ENCODE data around the gene SLC9A3.
A peak's percentile ranks its signal among the peaks of the same experiment; 100 is the strongest.

The SLC9A3 gene

DNA sequence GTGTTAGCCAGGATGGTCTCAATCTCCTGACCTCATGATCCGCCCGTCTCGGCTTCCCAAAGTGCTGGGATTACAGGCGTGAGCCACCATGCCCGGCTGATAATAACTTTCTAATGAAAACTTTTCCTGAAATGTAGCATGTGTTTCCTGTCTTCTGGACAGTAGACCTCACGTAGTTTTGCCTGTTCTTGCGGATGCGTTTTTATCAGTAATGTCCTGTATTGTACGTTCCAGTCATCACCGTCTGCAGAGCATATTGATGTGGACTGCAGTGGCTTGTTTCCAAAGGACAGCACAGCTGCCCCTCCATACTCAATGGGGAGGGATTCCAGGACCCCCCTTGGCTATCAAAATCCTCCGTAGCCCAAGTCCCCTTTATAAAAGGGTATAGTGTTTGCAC, 68.4 kb downstream of the SLC9A3 start:
- no peak for DNase-seq

DNA sequence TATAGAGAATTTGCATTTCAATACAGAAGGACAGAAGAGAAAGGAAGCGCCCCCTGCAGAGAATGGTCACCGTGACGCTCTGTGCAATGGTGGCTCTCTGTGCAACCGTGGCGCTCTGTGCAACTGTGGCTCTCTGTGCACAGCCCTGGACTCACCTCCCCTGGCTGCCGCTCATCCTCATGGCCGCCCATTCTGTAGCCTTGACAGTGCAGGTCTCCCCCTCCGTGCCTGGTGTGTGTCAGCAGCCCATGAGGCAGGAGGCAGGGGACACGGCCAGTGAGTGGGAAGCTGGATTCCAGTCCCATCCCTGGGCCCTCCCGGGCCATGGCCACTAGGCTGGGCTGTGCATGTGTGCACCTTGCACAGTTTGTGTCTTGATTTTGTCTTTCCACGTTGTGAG, 69.3 kb downstream of the SLC9A3 start:
- DNase-seq: no peak

DNA sequence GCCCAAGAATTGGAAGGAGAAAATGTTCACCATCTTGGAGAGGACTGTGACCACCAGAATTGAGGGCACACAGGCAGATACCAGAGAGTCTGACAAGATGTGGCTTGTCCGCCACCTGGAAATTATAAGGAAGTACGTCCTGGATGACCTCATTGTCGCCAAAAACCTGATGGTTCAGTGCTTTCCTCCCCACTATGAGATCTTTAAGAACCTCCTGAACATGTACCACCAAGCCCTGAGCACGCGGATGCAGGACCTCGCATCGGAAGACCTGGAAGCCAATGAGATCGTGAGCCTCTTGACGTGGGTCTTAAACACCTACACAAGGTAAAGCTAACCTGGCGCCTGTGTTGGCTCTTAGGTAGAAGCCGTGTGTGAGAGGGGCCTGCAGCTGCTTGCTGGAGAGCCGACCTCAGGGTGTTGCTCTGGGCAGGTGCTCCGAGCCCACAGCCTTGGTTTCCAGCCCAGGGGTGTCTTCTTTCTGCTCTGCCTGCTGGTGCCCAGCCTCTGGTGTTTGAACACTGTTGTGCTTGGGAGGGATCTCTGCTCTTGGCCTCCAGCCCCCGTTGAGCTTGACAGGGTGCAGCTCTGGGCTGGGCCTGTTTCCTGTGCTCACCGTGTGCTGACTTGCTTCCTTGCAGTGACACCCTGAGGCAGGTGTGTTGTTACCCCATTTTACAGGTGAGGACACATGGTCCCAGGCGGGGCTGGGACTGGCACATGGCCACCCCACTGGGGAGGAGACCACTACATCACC, 70.3 kb downstream of the SLC9A3 start:
- DNase-seq: no peak

DNA sequence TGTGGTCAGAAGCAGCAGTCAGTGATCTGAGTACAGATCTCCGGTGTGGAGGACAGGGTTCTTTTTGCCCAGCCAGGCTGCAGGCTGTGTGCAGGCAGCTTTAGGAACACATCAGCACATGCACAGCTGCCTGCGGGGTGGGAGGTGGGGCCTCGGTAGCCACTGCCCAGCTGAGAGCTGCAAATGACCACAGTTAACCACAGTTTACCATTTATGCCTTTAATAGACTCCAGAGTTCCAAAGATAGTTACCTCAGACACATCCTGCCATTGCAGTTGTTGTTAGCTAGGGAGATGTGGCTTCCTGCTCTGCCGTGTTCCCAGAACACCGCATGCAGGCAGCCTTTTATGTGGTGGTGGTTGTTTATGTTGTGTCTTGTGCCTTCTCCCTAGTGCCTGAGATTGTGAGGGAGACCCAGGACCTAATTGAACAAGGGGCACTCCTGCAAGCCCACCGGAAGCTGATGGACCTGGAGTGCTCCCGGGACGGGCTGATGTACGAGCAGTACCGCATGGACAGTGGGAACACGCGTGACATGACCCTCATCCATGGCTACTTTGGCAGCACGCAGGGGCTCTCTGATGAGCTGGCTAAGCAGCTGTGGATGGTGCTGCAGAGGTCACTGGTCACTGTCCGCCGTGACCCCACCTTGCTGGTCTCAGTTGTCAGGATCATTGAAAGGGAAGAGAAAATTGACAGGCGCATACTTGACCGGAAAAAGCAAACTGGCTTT, 71.1 kb downstream of the SLC9A3 start:
- DNase-seq: no peak

DNA sequence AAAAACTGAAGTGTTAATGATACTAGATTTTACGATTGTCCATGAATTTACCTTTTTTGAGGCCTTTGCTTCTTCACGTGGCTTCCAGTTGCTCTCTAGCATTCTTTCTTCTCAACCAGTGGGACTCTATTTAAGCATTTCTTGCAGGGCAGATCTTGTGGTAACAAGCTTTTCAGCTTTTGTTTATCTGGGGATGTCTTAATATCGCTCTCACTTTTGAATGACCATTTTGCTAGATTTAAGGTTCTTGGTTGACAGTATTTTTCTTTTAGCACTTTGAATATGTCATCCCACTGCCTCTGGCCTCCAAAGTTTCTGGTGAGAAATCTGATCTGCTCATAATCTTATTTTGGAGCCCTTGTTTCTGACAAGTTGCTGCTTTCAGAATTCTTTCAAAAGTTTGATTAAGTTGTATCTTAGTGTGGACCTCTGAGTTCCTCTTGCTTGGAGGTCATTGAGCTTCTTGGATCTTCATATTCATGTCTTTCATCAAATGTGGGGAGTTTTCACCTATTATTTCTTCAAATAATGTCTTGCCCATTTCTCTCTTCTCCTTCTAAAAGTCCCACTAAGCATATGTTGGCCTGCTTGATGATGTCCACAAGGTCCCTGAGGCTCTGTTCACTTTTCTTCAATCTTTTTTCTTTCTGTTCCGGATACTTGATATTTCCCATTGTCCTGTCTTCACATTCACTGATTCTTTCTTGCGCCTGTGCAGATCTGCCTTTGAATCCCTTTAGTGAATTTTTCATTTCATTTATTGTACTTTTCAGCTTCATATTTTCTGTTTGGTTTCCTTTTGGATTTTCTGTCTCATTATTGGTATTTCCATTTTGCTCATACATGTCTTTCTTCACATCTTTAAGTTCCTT, 72.4 kb downstream of the SLC9A3 start:
- no peak for DNase-seq

DNA sequence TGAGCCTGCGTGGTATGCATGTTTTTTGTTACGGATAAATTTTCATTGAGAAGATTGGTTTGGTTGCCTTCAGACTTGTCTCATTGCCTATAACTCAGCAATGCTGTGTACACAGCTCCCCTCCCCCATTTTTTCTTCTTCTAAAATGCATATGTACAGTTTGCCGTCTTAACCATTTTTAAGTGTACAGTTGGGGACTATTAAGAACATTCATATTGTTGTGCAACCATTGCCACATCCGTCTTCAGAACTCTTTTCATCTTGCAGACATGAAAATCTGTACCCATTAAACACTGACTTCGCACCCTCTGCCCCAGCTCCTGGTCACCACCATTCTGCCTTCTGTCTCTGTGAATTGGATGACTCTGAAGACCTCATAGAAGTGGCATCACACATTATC, 75.1 kb downstream of the SLC9A3 start:
- DNase-seq: no peak

DNA sequence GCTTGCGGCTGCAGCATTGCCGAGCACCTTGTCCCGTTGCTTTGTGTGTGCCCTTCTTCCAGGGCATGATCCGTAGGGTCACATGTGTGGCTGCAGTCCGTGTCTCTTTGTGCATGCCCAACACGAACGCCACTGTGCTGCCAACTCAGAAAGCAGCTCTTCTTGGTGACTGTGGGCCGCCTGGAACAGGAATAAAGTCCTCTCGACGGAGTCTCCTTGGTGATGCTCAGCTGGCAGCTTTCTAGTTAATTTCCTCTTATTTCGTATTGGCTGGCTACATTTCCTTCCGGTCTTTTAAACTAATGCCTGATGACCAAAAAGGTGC, 75.5 kb downstream of the SLC9A3 start:
- DNase-seq: no peak

DNA sequence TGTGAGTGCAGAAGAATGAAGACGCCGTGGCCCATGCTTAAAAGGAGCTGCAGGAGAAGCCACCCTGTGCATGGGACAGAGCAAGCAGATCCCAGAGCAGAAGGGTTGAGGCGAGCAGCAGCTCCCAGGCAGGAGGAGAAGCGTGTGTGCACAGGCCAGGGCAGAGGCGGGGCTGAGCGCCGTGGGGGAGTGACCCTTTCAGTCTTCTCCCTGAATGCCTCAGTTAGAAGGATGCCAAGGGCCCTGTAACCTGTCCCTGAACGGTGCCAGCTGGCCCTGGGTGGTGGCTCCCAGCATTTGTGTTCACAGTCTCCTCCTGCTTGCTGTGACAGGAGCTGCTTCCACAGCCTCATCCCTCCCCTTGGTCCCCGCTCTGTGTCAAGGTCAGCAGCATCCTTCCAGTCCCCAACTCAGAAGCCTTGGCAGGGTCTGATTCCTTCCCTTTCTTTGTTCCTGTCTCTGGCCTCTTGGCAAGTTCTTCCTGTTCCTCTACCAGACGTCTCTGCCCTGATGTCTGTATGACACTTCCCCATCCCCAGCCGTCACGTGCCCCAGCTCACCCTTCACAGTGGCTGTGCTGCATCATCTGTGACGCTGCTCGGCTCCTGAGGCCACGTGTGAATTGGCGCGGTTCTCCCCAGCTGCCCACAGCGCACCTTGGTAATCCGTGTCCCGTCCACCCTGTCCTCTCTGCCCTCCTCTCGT, 76.0 kb downstream of the SLC9A3 start:
- no peak for DNase-seq

DNA sequence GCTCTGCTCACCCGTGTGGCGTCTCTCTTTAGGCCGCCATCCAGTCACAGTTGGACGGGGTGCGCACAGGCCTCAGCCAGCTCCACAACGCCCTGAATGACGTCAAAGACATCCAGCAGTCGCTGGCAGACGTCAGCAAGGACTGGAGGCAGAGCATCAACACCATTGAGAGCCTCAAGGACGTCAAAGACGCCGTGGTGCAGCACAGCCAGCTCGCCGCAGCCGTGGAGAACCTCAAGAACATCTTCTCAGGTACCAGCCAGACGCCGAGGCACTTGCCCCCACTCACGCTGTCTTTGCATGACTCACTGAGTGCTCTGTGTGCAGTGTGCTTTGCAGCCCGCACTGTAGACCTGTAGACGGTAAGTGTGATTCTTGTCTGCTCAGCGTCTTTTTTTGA, 76.7 kb downstream of the SLC9A3 start:
- no peak for DNase-seq

DNA sequence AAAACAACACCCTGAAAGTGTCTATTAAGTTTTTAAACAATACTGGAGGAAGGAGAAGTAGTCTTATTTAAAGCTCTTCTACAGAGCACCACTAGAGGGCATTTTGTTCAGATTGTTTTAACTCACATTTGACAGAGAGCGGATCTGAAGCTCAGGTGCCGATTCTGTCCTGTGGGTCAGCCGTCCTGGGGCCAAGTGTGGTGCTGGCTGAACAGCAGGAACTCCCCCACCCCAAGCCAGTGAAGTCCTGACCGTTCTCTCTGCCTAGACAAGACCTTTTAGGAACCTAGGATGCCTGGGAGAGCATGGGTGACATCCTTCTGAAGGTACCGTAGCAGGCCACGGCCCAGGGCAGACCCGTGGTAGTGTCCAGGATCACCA, 77.4 kb downstream of the SLC9A3 start:
- DNase-seq: no peak

DNA sequence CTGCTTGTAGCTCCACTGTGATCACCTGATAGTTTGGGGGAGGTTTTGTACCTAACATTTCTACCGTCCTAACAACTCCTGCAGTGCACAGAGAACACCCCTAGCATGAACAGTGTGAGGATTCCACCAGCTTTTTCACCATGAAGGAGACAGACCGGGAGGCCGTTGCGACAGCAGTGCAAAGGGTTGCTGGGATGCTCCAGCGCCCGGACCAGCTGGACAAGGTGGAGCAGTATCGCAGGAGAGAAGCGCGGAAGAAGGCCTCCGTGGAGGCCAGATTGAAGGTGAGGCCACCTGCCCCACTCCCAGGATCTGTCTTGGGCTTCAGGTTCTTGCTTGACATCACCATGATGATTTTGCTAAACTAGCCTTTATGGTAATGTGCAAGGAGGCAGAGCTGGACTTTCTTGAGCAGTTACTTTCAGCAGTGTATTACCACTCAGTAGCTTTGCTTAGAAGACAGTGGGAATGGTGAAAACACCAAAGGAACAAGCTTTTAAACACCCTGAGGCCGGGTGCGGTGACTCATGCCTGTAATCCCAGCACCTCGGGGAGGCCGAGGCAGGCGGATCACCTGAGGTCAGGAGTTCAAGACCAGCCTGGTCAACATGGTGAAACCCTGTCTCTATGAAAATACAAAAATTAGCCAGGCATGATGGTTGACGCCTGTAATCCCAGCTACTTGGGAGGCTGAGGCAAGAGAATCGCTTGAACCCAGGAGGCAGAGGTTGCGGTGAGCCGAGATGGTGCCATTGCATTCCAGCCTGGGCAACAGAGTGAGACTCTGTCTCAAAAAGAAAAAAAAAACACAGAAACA, 78.0 kb downstream of the SLC9A3 start:
- DNase-seq: no peak

DNA sequence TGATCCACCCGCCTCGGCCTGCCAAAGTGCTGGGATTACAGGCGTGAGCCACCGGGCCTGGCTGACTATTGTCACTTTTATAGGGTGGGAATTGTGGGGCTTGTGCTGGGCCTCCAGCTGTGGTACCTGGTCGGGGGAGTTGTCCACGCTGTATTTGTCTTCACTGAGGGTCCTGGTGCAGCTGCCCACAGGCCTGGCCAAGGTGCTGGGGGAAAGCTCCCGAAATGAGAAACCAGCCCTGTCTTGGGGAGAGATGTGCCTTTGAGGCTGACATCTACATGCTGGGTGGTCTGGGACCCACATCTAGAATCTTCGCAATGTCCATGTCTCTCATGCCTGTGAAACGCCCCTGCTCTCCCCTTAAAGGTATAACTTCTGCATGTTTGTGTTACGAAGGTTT, 78.7 kb downstream of the SLC9A3 start:
- no peak for DNase-seq

DNA sequence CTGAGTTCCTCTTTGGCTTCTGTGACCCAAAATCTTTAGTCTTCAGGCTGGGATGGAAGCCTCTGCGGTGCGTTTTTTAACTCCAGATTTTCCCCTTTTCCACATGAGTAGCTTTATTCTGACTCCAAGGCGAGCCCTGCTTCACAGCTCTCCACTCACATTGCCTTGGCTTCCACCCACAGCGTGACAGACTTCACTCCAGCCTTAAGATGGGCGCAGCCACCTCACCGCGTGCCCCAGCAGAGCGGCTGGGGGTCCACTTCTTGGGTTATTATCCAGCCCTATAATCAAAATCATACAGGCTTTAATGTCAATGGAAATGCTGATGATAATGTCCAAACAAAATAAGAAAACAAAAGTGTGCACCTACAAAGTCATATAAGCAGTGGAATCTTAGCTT, 80.0 kb downstream of the SLC9A3 start:
- DNase-seq: no peak

DNA sequence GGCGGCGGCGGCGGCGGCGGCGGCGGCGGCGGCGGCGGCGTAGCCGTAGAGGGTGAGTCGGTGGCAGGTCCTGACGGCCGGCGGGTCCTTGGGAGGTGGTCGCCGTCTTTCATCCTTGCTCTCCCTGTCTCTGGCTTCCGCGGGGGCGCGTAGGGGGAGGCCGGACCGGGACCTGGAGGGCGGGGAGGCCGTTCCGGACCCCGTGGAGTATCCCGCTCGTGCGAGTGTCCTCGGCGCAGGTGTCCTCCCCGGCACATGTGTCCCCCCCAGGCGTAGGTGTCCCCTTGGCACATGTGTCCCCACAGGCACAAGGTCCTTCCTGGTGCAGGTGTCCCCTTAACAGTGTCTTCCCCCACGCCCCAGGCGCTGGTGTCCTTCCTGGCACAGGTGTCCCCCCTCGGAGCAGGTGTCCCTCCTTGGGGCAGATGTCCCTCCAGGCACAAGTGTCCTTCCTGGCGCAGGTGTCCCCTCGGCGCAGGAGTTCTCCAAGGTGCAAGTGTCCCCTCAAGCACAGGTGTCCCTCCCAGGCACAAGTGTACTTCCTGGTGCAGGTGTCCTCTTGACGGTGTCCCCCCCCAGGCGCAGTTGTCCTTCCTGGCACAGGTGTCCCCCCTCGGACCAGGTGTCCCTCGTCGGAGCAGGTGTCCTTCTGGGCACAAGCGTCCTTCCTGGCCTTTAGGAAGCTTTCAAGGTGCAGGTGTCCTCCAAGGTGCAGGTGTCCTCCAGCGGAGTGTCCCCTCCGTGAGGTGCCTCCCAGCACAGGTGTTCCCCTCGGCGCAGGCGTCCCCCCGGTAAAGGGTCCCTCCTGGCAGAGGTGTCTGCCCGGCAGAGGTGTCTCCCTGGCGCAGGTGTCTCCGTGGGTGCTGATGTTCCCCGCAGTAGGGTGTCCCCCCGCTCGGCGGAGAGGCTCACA, 80.8 kb downstream of the SLC9A3 start:
- DNase-seq: peak; percentile 16 to 26

DNA sequence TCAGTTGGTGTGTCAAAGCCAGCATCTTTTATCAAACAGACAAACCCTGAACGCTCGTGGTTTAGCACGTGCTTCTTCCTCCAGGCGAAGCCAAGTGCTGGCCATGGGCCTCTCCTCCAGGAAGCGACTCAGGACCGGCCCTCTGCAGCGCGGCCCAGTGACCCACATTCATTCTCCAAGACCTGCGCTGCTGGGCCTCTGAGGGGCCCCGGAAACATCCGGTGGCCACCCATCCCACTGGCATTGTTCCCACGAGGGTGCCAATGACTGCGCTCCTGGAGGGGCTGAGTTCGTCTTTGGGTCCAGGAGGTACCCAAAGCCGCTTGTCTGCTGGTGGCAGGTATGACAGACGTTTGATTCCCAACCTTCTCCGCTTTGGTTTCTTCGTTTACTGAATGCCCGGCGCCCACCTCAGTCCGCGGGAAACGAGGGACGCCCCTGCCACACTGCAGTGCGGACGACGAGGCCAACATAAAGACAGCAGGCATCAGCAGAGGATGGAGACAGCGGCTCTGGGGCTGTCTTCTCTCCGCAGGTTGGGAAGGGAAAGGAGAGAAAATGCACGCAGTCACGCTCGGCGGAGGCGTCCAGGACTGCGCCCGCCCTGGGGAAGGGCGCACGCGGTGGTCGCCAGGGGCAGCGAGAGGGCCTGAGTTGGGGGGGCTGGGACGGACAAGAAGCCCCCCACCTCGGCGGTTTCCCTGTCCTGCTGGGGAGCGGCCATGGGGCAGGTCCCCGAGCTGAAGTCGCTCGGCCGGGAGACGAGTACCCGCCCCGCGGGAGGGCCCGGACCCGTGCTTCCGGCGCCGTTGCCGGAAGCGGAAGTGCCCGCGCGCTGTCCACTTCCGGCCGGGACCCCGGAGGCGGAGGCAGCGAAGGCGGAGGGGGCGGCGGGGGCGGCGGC, 81.7 kb downstream of the SLC9A3 start, which contains the start of gene EXOC3:
EXOC3 (plus strand) TSS at position 842 of the 904 bp plus-strand sequence. CDS start 3,030 bp downstream, outside the sequence.
- DNase-seq: peak; percentile 56 to 63

DNA sequence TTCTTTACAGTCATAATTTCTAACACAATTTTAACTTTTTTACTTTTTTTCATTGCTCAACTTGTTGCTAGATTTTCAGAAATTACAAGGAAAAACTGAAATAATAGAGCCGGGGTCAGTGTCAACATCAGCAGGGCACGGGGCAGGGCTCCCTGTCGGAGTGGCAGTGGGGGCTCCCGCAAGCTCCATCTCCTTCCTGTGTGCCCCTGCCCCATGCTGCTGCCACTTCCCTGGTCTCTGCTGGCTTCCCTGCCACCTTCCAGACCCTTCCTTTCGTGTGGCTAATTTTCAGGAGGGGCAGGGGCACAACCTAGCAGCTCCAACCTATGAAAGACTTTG, 82.3 kb downstream of the SLC9A3 start:
- DNase-seq: no peak

DNA sequence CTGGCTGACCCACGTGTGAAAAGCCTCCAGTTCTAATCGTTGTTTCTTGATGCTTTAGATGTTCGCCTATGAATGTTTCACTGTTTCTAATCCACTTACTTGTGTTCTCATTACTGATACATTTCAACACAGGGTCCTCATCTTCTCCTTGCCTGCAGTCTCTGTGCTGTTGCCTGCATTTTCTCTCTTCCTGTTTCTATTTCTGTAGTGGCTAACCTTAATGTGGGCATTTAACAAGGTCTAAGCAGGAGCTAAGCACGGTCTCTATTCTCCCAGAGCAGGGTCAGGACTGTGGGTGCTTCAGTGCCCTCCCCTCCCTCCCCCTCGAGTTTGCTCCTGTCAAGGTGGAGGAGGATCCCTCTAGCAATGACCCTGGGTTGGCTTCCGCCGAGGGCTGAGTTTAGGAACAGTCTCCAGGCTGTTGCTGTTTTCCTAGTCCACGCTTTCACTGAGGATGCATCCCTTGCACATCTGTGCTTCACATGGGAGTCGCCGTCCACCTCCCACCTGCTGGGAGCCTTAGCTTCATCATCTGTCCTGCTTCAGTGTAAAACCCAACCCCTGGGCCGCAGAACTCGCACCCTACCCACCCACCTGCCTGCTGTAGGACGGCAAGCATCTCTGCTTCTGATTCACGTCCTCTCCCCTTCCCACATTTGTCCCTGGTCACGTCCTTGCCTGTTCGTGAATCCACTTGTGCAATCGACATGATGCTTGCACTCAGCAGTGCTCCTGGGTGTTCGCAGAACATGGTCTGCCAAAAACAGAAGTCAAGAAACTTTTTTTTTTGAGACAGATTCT, 83.6 kb downstream of the SLC9A3 start:
- no peak for DNase-seq

DNA sequence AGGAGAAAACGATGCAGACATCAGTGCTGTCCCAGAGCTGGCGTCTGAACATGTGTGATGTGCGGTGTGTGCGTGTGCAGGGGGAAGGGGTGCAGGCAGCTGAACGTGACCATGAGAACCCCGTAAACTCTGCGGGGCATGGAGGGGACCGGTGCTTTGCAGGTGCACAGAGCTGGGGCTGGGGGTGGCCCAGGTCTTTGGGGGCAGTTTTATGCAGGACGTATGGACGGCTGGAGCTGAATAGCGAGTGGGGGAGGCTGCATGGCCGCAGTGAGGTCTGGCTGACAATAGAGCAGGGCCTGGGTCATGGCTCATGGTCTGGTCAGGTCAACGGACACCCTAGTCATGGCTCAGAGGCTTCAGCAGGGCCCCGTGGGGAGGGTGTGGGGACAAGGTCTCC, 84.6 kb downstream of the SLC9A3 start:
- no peak for DNase-seq

DNA sequence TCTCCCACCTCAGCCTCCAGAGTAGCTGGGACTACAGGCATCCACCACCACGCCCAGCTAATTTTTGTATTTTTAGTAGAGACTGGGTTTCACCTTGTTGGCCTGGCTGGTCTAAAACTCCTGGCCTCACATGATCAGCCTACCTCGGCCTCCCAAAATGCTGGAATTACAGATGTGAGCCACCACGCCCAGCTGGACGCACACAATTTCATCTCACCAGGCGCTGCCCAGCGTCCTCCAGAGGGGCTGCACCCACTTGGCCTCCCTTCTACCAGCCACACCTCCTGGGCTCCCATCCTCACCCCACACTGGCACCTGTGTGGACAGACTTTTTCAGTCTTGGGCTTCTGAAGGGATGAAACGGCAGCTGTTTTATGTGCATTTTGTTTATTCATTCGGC, 85.1 kb downstream of the SLC9A3 start:
- DNase-seq: no peak
